ENCODE results near the gene COL9A1.

DNA sequence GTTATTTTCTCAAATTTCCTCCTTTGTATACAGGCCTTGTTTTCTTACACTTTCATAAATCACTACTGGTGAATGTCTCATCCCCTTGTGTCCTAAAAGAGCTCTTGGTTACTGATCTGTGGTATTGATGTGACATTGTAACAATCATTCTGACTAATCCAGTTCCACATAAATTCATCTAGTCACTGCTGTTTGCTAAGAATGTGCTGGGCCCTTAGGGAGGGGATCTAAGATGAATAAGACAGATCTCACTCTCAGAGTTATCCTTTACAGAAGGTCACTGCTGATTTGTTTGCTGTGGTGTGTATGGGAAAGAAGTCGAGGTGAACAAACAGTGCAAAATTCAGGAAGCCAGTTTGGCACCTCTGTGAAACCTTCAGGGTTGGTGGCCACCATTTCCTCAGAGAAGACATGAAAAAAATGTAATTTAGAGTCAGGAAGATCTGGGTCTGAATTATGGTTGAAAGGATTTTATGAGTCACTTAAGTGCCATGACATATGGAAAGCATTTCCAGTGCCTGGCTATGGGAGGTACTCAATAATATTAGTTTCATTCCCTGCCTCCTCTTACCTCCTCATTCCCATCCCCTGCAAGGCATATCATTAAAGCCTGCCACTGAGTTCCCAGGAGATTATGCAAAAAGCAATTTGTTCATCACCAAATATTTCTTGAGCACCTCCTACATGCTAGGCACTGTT is 121.8 kb downstream of the COL9A1 start:
- TF ChIP-seq, protein P1, sequence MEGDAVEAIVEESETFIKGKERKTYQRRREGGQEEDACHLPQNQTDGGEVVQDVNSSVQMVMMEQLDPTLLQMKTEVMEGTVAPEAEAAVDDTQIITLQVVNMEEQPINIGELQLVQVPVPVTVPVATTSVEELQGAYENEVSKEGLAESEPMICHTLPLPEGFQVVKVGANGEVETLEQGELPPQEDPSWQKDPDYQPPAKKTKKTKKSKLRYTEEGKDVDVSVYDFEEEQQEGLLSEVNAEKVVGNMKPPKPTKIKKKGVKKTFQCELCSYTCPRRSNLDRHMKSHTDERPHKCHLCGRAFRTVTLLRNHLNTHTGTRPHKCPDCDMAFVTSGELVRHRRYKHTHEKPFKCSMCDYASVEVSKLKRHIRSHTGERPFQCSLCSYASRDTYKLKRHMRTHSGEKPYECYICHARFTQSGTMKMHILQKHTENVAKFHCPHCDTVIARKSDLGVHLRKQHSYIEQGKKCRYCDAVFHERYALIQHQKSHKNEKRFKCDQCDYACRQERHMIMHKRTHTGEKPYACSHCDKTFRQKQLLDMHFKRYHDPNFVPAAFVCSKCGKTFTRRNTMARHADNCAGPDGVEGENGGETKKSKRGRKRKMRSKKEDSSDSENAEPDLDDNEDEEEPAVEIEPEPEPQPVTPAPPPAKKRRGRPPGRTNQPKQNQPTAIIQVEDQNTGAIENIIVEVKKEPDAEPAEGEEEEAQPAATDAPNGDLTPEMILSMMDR (IDR thresholded peaks at IDR 0.05), result no peak
- TF ChIP-seq NR3C1 (IDR thresholded peaks at IDR 0.05), result no peak
